ENCODE results near the gene APOM.

DNA sequence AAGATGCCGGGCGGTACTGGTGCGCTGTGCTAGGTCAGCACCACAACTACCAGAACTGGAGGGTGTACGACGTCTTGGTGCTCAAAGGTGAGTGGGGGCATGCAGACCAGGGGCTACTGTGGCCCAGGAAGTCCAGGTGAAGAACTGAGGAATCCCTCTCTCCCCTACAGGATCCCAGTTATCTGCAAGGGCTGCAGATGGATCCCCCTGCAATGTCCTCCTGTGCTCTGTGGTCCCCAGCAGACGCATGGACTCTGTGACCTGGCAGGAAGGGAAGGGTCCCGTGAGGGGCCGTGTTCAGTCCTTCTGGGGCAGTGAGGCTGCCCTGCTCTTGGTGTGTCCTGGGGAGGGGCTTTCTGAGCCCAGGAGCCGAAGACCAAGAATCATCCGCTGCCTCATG lies 52.0 kb downstream of the APOM start:
- TF ChIP-seq CTCF (IDR thresholded peaks at IDR 0.05) (no peak), POLR2A (IDR thresholded peaks at IDR 0.05) (no peak)

Data from testis (tissue), 2 donors.